Activated naive CD4-positive, alpha-beta T cell treated with anti-CD3 and anti-CD28 coated beads, Interleukin-2, amount 10 ng/mL, durations not matched to agents 7 days and 5 days (primary cell): ENCODE results near the gene CCDC174.

Experiments used
- CTCF ChIA-PET: fragments of 350-600 bp; sonication (Branson Sonifier 250); formaldehyde crosslinking; loops from one replicate; lab custom pipeline; 2021; ENCODE audit warnings: antibody characterized with exemption; lab: Charles Lee
- DNase-seq: peaks from one replicate; pipeline ENCODE4 v3.0.0-alpha.2; 2020
- H3K27ac Mint-ChIP-seq: one replicate; pipeline ENCODE4 v1.8.0; 2021; ENCODE audit warnings: mild to moderate bottlenecking, moderate library complexity, mixed read lengths
- H3K27me3 Mint-ChIP-seq: one replicate; pipeline ENCODE4 v1.8.0; 2021; ENCODE audit warnings: mild to moderate bottlenecking, mixed read lengths
- H3K36me3 Mint-ChIP-seq: one replicate; pipeline ENCODE4 v1.8.0; 2021; ENCODE audit warnings: mixed read lengths
- H3K4me1 Mint-ChIP-seq: one replicate; pipeline ENCODE4 v1.8.0; 2021; ENCODE audit warnings: mixed read lengths
- H3K4me3 Mint-ChIP-seq: one replicate; pipeline ENCODE4 v1.8.0; 2021; ENCODE audit warnings: mild to moderate bottlenecking, moderate library complexity, mixed read lengths
- H3K9me3 Mint-ChIP-seq: one replicate; pipeline ENCODE4 v1.8.0; 2021; ENCODE audit warnings: mixed read lengths

CCDC174 gene

DNA sequence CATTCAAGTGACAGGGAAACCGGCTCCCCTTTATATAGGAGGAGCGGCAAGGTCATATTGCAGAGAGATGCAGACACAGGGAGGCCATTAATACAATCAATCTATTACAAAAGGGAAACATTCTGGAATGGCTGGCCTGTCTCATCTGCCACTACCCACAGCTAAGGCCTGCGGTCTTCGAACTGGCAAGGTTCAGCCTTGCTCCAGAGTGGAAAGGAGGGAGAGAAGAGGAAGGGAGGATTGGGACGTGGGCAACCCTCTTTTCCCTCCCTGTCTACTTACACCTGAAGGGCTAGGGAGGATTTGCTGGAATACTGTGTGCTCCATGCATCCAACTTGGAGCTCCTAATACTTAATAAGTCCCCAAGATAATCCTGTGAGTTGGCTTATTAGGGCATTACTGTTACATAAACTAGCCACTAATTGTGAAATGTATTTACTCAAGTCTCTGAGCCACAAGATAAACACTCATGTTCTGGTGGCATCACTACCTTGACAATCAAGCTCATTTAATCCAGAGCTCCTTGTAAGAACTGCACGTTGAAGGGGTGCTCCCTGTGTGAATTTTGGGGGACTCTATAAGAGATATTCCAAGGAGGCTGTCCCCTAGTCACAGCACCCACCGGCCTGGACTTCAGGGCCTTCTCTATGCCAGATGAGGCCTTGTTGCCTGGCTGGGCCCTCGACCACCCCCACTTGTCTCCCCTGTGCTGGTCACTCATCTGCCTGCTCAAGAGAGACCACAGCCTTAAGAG is 19.7 kb upstream of the CCDC174 start:
- peaks cover 45% of the 10 kb centered on the region for H3K27me3 Mint-ChIP-seq
- DNase-seq: no peak
- CTCF ChIA-PET: interaction anchor here (1.0 to 4.5 kb wide), 4 partner anchors 20 to 290 kb away, joined by 5 to 30 read pairs (median 8); partner anchors contain the start of gene CCDC174

DNA sequence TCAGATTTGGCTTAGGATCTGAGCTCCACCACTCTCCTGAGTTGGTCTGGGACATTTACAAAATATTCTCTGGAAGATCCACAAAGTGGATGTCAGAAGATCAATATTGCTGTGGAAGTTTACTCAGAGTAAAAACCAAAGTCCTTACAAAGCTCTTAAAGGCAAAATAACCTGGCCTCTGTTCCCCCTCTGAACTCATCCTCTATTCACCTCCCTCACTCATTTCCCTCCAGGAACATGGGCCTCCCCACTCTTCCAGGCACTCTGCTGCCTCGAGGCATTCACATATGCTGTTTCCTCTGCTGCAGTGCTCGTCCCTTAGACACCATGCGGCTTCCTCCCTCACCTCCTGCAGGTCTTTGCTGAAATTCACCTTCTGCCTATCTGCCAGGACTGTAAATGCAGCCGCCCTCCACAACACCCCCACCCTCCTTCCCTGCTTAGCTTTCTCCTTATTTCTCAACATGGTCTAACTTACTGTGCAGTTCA is 19.1 kb upstream of the CCDC174 start:
- H3K9me3 Mint-ChIP-seq: no peaks in the 10 kb centered on the region
- no peaks in the 10 kb centered on the region for H3K36me3 Mint-ChIP-seq
- CTCF ChIA-PET: interaction anchor here (1.0 to 4.5 kb wide), 6 partner anchors 8 to 289 kb away, joined by 4 to 30 read pairs (median 6); partner anchors contain the start of gene CCDC174
- DNase-seq: no peak
- H3K4me1 Mint-ChIP-seq: no peaks in the 10 kb centered on the region
- H3K4me3 Mint-ChIP-seq: no peak overlapping the region
- peaks cover 48% of the 10 kb centered on the region for H3K27me3 Mint-ChIP-seq
- no peak overlapping the region for H3K27ac Mint-ChIP-seq

More for the DNA sequence above, 19.7 kb upstream of the CCDC174 start:
- no peaks in the 10 kb centered on the region for H3K36me3 Mint-ChIP-seq
- H3K9me3 Mint-ChIP-seq: no peaks in the 10 kb centered on the region
- H3K4me1 Mint-ChIP-seq: no peaks in the 10 kb centered on the region
- no peak overlapping the region for H3K4me3 Mint-ChIP-seq
- H3K27ac Mint-ChIP-seq: no peak overlapping the region

DNA sequence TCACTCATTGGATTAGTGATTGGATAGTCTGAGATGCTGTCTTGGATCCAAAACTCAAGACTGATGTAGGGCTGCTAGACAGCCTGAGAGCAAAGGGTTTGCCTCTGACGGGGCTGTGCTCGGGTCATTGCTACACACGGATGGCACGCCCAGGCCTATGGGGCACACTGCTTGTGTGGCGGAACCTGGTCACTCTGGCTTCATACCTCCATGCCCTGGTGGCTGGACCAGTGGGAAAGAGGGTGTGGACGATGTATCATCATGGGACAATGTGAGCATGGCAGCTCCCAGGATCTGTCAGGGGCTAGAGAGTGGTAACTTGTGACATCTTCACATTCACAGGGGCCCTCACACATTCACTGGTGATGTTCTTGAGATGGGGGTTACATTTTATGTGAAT is 18.1 kb upstream of the CCDC174 start:
- DNase-seq: no peak
- Mint-ChIP-seq H3K9me3 (no peaks in the 10 kb centered on the region), H3K27me3 (peaks cover 42% of the 10 kb centered on the region), H3K4me1 (no peaks in the 10 kb centered on the region), H3K27ac (no peak overlapping the region), H3K4me3 (no peak overlapping the region), H3K36me3 (no peaks in the 10 kb centered on the region)
- CTCF ChIA-PET: interaction anchor here (1.3 to 4.5 kb wide), 5 partner anchors 9 to 288 kb away, joined by 4 to 30 read pairs (median 7); partner anchors contain the start of gene CCDC174

DNA sequence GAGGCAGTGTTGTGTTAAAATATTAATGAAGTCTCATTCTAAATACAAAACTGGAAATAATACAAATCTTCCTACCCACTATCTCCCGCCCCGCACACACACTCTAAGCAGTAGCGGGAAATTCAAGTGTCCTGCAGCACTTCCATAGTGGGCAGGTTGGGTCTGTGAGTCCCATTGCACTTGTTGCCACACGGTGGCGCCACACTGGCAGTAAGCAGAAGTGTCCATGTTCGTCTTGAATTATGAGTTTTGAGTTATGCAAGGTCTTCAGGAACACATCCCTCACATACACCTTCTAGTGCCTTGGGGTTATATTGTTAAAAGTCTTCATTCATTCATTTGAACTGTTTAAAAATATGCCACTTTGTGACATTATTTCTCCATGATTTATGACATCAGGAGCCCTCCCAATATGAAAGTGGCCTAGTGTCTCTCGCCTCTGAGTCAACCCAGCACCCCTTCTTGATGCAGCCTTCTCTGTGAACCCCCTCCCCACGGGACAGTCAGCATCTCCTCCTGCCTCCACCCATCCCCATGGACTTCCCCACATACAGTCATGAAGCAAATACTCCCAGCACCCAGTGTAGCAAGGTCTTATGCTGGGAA is 17.6 kb upstream of the CCDC174 start:
- CTCF ChIA-PET: interaction anchor here (1.4 to 4.5 kb wide), 6 partner anchors 9 to 288 kb away, joined by 4 to 30 read pairs (median 8); partner anchors contain the start of gene CCDC174
- Mint-ChIP-seq H3K36me3 (no peaks in the 10 kb centered on the region), H3K9me3 (no peaks in the 10 kb centered on the region), H3K4me1 (no peaks in the 10 kb centered on the region), H3K27me3 (peaks cover 42% of the 10 kb centered on the region), H3K27ac (peak overlapping the region; percentile 56), H3K4me3 (no peak overlapping the region)
- peak; percentile 69 for DNase-seq

DNA sequence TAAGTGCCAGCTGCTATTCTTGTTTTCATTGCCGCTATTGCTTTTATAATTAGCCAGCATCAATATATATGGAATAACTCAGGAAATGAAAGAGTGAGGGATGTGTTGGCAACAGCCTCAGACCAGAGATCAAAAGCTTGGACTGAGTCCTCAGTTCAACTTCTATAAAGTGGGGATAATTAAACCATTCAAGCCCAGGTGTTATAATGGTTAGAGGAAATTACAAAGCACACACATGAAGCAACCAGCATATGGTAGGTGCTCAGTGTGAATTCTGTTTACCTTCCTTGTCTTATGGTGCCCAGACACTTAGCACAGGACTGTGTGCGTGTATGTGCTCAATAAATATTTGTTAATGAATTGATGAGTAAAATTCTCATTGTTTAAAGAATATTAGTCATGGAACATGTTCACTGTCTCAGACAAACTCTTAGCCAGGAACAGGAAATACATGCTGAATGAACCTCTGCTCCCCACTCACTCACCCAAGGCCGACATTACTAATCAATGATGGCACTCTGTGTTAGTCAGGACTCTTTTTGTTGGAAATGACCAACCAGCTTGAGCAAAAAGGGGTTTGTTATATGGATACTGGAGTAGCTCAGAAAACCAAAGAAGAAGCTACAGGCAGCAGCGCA is 16.7 kb upstream of the CCDC174 start:
- DNase-seq: no peak
- Mint-ChIP-seq H3K4me1 (no peaks in the 10 kb centered on the region), H3K9me3 (no peaks in the 10 kb centered on the region), H3K36me3 (no peaks in the 10 kb centered on the region), H3K4me3 (no peak overlapping the region), H3K27me3 (peaks cover 46% of the 10 kb centered on the region), H3K27ac (no peak overlapping the region)
- CTCF ChIA-PET: interaction anchor here (1.5 to 4.5 kb wide), 3 partner anchors 13 to 287 kb away, joined by 5 to 30 read pairs (median 20); no protein-coding TSS in a partner anchor

DNA sequence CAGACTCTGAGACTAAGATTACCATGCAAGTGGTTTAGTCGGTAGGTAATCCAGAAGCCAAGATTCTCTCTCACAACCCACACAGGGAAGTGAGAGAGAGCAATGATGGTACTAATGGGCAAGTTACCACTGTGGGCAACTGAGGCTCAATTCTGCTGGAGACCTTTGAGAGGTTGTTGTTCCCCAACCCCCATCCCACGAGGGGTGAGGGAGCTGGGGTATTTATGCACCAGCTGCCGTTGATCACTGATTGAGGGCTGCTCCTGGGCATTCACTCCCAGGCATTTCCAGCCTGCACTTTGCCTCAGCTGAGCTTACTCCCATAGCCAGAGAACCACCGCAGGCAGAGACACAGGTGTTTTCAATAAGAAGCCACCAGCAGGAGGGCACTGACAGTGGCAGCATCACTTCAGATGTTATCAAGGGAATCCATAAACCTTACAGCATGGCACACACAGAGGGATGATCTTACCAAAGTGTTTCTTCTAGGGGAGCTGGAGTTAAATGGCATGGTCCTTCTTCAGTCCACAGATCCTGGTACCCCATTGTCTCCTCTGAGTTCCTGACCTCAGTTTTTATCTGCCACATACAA is 15.0 kb upstream of the CCDC174 start:
- H3K27ac Mint-ChIP-seq: no peak overlapping the region
- peaks cover 56% of the 10 kb centered on the region for H3K27me3 Mint-ChIP-seq
- no peak overlapping the region for H3K4me3 Mint-ChIP-seq
- H3K9me3 Mint-ChIP-seq: no peaks in the 10 kb centered on the region
- no peaks in the 10 kb centered on the region for H3K4me1 Mint-ChIP-seq
- H3K36me3 Mint-ChIP-seq: no peaks in the 10 kb centered on the region
- no peak for DNase-seq
- CTCF ChIA-PET: interaction anchor here (0.7 to 3.4 kb wide), 4 partner anchors 11 to 145 kb away, joined by 3 to 20 read pairs (median 4); no protein-coding TSS in a partner anchor

DNA sequence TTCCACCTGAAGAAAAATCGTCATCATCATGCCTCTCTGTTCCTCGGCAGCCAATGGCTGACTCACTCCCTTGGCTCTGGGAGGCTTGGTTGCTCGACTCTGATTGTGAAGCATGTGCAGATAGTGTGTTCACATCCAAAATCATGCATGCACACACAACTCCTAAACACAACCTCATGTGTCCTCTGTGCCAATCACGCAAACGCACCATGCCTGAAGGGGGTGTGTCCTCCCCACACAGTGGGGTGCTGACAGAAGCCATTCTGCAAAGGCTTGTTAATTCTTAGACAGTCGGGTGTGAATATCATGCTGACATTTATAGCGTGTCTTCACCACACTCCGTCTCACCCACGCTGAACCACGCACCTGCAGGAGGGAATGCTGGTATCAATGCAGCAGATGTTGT is 11.4 kb upstream of the CCDC174 start:
- CTCF ChIA-PET: no interaction called here
- H3K4me1 Mint-ChIP-seq: no peaks in the 10 kb centered on the region
- no peak overlapping the region for H3K4me3 Mint-ChIP-seq
- no peak overlapping the region for H3K27ac Mint-ChIP-seq
- no peaks in the 10 kb centered on the region for H3K9me3 Mint-ChIP-seq
- H3K27me3 Mint-ChIP-seq: peaks cover 68% of the 10 kb centered on the region
- no peak for DNase-seq
- no peaks in the 10 kb centered on the region for H3K36me3 Mint-ChIP-seq

DNA sequence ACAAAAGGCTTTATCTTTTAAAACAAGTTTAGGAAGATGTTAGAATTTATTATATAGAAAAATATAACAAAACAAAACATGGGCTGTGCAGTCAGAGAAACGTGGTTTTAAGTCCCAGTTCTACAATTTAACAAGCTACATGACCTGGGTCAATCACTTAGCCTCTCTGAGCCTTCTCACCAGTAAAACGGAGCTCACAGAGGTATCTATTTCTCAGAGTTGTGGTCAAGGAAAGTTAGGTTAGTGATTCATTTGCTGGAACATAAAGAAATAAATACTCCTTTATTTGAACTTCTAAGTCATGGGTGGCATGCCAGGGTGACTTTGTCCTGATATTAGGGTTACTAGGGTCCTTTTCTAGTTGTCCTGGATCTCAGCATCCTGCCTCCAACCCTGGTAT is 10.8 kb upstream of the CCDC174 start:
- Mint-ChIP-seq H3K36me3 (no peaks in the 10 kb centered on the region), H3K9me3 (no peaks in the 10 kb centered on the region), H3K27ac (no peak overlapping the region), H3K27me3 (peaks cover 63% of the 10 kb centered on the region), H3K4me3 (no peak overlapping the region), H3K4me1 (no peaks in the 10 kb centered on the region)
- CTCF ChIA-PET: no interaction called here
- no peak for DNase-seq

DNA sequence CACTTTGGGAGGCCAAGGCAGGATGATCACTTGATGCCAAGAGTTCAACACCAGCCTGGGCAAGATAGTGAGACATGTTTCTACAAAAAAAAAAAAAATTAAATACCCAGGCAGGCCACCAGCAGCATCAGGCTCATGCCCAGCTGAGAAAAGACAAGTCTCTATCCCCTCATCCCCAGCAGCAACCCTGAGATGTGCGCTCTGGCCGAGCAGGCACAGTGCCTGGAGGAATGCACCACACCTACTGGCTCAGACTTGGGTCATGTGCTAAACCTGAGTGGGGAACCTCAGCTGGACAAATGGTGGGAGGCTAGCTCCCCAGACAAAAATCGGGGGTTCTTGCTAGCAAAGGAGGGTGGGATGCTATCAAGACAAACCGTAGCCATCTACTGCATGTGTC is 10.2 kb upstream of the CCDC174 start:
- CTCF ChIA-PET: no interaction called here

DNA sequence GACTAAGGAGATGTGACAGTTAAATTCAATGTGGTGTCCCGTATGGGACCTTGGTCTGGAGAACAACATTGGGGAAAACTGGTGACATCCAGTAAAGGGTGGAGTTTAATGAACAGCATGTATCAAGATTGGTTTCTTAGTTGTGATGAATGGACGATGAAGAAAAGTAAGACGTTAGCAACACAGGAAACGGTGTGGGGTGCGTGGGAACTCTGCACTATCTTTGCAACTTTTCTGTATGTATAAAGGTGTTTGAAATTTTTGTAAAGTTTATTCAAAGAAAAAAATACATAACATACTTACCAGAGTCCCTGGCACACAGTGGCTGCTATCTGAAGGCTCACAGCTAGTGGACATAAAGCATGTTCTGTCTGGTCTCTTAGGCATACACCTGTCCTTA is 6.1 kb upstream of the CCDC174 start:
- H3K4me1 Mint-ChIP-seq: peaks cover 15% of the 10 kb centered on the region
- CTCF ChIA-PET: interaction anchor here (1.6 kb wide), 1 partner anchor 23 kb away, joined by 3 read pairs; no protein-coding TSS in a partner anchor
- peaks cover 27% of the 10 kb centered on the region for H3K27me3 Mint-ChIP-seq
- no peak for DNase-seq
- H3K9me3 Mint-ChIP-seq: no peaks in the 10 kb centered on the region
- H3K36me3 Mint-ChIP-seq: no peaks in the 10 kb centered on the region
- no peak overlapping the region for H3K27ac Mint-ChIP-seq
- H3K4me3 Mint-ChIP-seq: no peak overlapping the region

More for the DNA sequence above, 10.2 kb upstream of the CCDC174 start:
- no peaks in the 10 kb centered on the region for H3K9me3 Mint-ChIP-seq
- DNase-seq: no peak
- peaks cover 2% of the 10 kb centered on the region for H3K4me1 Mint-ChIP-seq
- no peaks in the 10 kb centered on the region for H3K36me3 Mint-ChIP-seq
- peaks cover 59% of the 10 kb centered on the region for H3K27me3 Mint-ChIP-seq
- no peak overlapping the region for H3K4me3 Mint-ChIP-seq
- H3K27ac Mint-ChIP-seq: no peak overlapping the region

DNA sequence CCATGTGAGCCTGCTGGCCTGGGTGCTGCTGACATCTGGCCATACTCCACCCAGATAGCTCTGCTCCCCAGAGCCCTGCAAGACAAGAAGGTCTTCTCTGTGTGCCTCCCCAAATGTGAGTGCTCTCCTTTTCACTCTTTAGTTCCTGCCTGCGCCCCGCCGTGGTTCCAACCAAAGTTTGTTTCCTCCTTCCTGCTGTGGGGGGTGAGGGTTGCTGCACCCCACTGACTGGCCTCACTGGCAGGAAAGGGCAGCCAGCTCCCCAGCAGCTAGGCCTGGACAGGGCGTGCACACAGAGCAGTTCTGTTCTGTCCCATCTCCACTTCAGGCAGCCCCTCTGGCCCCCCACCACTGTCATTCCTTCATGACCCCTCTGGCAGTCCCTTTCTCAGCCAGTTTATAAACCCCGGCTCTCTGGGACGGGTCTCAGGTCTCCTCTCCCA is 5.4 kb upstream of the CCDC174 start:
- peaks cover under 1% of the 10 kb centered on the region for H3K36me3 Mint-ChIP-seq
- peaks cover 21% of the 10 kb centered on the region for H3K4me1 Mint-ChIP-seq
- CTCF ChIA-PET: interaction anchor here (1.6 kb wide), 1 partner anchor 23 kb away, joined by 3 read pairs; no protein-coding TSS in a partner anchor
- H3K27ac Mint-ChIP-seq: no peak overlapping the region
- H3K9me3 Mint-ChIP-seq: no peaks in the 10 kb centered on the region
- H3K27me3 Mint-ChIP-seq: peaks cover 22% of the 10 kb centered on the region
- no peak overlapping the region for H3K4me3 Mint-ChIP-seq
- no peak for DNase-seq

DNA sequence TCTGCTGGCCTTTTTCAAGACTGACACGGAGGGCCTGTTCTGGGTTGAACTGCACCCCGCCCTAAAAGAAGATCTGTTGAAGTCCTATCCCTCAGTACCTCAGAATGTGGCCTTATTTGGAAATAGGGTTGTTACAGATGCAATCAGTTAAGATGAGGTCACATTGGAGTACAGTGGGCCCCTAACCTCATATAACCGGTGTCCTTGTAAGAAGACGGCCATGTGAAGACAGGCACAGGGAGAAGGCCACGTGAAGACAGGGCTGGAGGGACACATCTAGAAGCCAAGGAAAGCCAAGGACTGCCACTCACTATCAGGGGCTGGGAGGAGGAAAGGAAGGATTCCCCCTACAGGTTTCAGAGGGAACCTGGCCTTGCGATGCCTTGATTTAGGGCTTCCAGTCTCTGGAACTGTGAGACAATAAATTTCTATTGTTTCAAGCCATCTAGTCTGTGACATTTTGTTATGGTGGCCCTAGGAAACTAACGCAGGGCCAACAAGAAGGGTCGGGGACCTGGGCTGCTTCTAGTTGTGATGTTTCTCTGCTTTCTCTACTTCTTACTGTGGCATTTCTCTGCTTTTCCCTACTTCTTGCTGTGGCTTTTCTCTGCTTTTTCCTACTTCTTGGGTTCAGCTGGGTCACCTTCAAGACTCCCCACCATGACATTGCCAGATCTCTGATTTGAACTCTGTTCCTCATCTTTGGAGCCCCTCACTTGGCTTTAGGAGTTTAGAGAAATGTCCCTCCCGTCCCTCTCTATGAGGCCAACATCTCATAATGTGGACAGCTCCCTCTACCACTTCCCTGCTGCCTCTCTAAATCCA is 4.8 kb upstream of the CCDC174 start:
- no peak overlapping the region for H3K27ac Mint-ChIP-seq
- CTCF ChIA-PET: interaction anchor here (1.1 to 1.6 kb wide), 2 partner anchors 12 to 22 kb away, joined by 3 to 5 read pairs; no protein-coding TSS in a partner anchor

More for the DNA sequence above, 4.8 kb upstream of the CCDC174 start:
- Mint-ChIP-seq H3K9me3 (no peaks in the 10 kb centered on the region), H3K4me1 (peaks cover 23% of the 10 kb centered on the region), H3K27me3 (peaks cover 22% of the 10 kb centered on the region), H3K4me3 (no peak overlapping the region), H3K36me3 (peaks cover 2% of the 10 kb centered on the region)
- DNase-seq: no peak
